Suprapubic skin (tissue), 4 donors: ENCODE data around the gene CCNL2.

Experiments used
- CTCF ChIP-seq, 2 donors: fragments of 200-600 bp in 1 of 2; fragments of 450-650 bp in 1 of 2; sonication (generic) in 1 of 2; IDR thresholded peaks; one replicate each; pipeline ENCODE4 v1.5.1; 2016 to 2019; ENCODE audit warnings: antibody characterized with exemption in 2 of 2, mild to moderate bottlenecking in 1 of 2, moderate library complexity in 1 of 2
- POLR2A ChIP-seq, 2 donors: fragments of 450-650 bp; IDR thresholded peaks; one replicate each; pipeline ENCODE4 v1.6.1; 2017; ENCODE audit warnings: antibody characterized with exemption in 2 of 2, mild to moderate bottlenecking in 2 of 2, moderate library complexity in 2 of 2
- POLR2AphosphoS5 ChIP-seq, 3 donors: sonication (generic); formaldehyde crosslinking; IDR thresholded peaks; one replicate each; pipeline ENCODE4 v1.6.1; 2017; ENCODE audit warnings: antibody characterized with exemption in 3 of 3

GRCh38 chr1:1343811-1344421 is 55.2 kb downstream of the CCNL2 start:
- no peak for TF ChIP-seq POLR2A (IDR thresholded peaks at IDR 0.05)
- TF ChIP-seq POLR2AphosphoS5 (IDR thresholded peaks at IDR 0.05) = no peak
- TF ChIP-seq CTCF (IDR thresholded peaks at IDR 0.05) = no peak
